HepG2 (cell line): ENCODE data around the gene QKI. TPM values are rescaled to one million over a fixed set of nuclear protein-coding genes. Genes with fewer than 3 reads are reported as not detected.

Experiments used
- ATAC-seq: fragments of 200-7000 bp; cut with Tn5 transposase; 3 replicates; pipeline ENCODE4 v1.9.1; 2020; ENCODE audit warnings: mild to moderate bottlenecking, moderate library complexity
- BruUV-seq: library from RNA; stranded (reverse); fragments of 400-500 nt; replicated peaks from 2 replicates; lab custom pipeline; 2021; lab: Mats Ljungman, UMichigan
- CTCF ChIA-PET: fragments of 300-600 bp; formaldehyde crosslinking; extraction: SDS; loops from one replicate; lab custom pipeline; 2021; ENCODE audit warnings: low total read pairs, inconsistent platforms, low intra/inter-chr PET ratio; lab: Yijun Ruan, JAX
- POLR2A ChIA-PET: fragments of 350-600 bp; sonication (Branson Sonifier 250); formaldehyde crosslinking; loops from one replicate; lab custom pipeline; 2020; ENCODE audit warnings: antibody characterized with exemption, inconsistent platforms; lab: Yijun Ruan, JAX
- DNase-seq: peaks from one replicate; pipeline ENCODE4 v3.0.0-alpha.2; 2015; ENCODE audit warnings: low spot score
- FAIRE-seq: peaks from 3 replicates; lab custom pipeline; 2011; peaks lifted over from hg19 to GRCh38; lab: Jason Lieb, UNC
- H2AFZ ChIP-seq: one replicate; pipeline ENCODE4 v1.6.1; 2011; ENCODE audit warnings: low read length, inconsistent platforms
- H3K27ac ChIP-seq: fragments of 300-600 bp; 3 replicates; pipeline ENCODE4 v1.8.0; 2011; ENCODE audit warnings: mixed run types, mild to moderate bottlenecking, mixed read lengths, low read length, inconsistent platforms; ENCODE audit not compliant: insufficient read depth; ENCODE audit errors: extremely low read length
- H3K27me3 ChIP-seq, 2 experiments: fragments of 200-600 bp in 1 of 2; 2 replicates in 1 of 2; 3 replicates in 1 of 2; pipeline versions ENCODE4 v1.6.0 to v1.8.0; 2011; ENCODE audit warnings: low read length in 2 of 2, mild to moderate bottlenecking in 2 of 2, moderate library complexity in 2 of 2, inconsistent platforms in 1 of 2; ENCODE audit not compliant: insufficient read depth in 2 of 2, control insufficient read depth in 1 of 2
- H3K36me3 ChIP-seq, 2 experiments: fragments of 200-600 bp in 1 of 2; replicated peaks in 1 of 2; 2 replicates in 1 of 2; 3 replicates in 1 of 2; pipeline versions ENCODE4 v1.5.1 to v1.8.0; 2011; ENCODE audit warnings: low read length in 2 of 2, inconsistent platforms in 1 of 2; ENCODE audit not compliant: insufficient read depth in 2 of 2, control insufficient read depth in 1 of 2
- H3K4me1 ChIP-seq: 2 replicates; pipeline ENCODE4 v1.5.1; 2012; ENCODE audit warnings: low read length, inconsistent platforms; ENCODE audit not compliant: insufficient read depth
- H3K4me2 ChIP-seq: 2 replicates; pipeline ENCODE4 v1.6.0; 2011; ENCODE audit warnings: low read depth, low read length, inconsistent platforms
- H3K4me3 ChIP-seq, 3 experiments: fragments of 200-600 bp in 1 of 3; sonication (generic), shearing (Covaris generic) in 1 of 3; replicated peaks in 1 of 3; 2 replicates each; pipeline ENCODE4 v1.5.1; 2011 to 2016; ENCODE audit warnings: low read length in 3 of 3, inconsistent platforms in 2 of 3, low read depth in 2 of 3, mild to moderate bottlenecking in 2 of 3, control low read depth in 1 of 3, mixed read lengths in 1 of 3; ENCODE audit not compliant: insufficient read depth in 1 of 3
- H3K79me2 ChIP-seq: one replicate; pipeline ENCODE4 v1.6.1; 2011; ENCODE audit warnings: low read length, inconsistent platforms; ENCODE audit not compliant: insufficient read depth
- H3K9ac ChIP-seq: 2 replicates; pipeline ENCODE4 v1.6.0; 2011; ENCODE audit warnings: mild to moderate bottlenecking, low read depth, low read length, inconsistent platforms; ENCODE audit not compliant: insufficient read depth
- H3K9me3 ChIP-seq: 2 replicates; pipeline ENCODE4 v1.5.1; 2012; ENCODE audit warnings: mild to moderate bottlenecking, low read length
- H4K20me1 ChIP-seq: 2 replicates; pipeline ENCODE4 v1.6.0; 2011; ENCODE audit warnings: inconsistent platforms, mild to moderate bottlenecking, low read length, moderate library complexity; ENCODE audit not compliant: insufficient read depth
- EEA1 ChIP-seq: sonication (generic); formaldehyde crosslinking; IDR thresholded peaks from 2 replicates; pipeline ENCODE4 v1.5.1; 2020; ENCODE audit warnings: mild to moderate bottlenecking, missing genetic modification reagents, borderline replicate concordance
- FOXM1 ChIP-seq: sonication (generic); formaldehyde crosslinking; IDR thresholded peaks from 2 replicates; pipeline ENCODE4 v1.5.0; 2020; ENCODE audit warnings: missing genetic modification reagents
- RARG ChIP-seq: sonication (generic); formaldehyde crosslinking; IDR thresholded peaks from 2 replicates; pipeline ENCODE4 v1.4.0; 2020; ENCODE audit warnings: low read depth, mild to moderate bottlenecking, missing genetic modification reagents
- RBM22 ChIP-seq: fragments of 200-400 bp; formaldehyde crosslinking; optimal IDR thresholded peaks from 2 replicates; pipeline ENCODE3; 2017; ENCODE audit warnings: mild to moderate bottlenecking, low read length, moderate library complexity
- YY1 ChIP-seq: IDR thresholded peaks from 2 replicates; pipeline ENCODE4 v1.6.1; 2011; ENCODE audit warnings: low read length, low read depth, moderate library complexity, mild to moderate bottlenecking; ENCODE audit not compliant: insufficient read depth, insufficient replicate concordance
- ZFP41 ChIP-seq: sonication (generic); formaldehyde crosslinking; IDR thresholded peaks from 2 replicates; pipeline ENCODE4 v1.4.0; 2020; ENCODE audit warnings: mild to moderate bottlenecking, missing genetic modification reagents, borderline replicate concordance
- ZNF124 ChIP-seq: sonication (generic); formaldehyde crosslinking; IDR thresholded peaks from 2 replicates; pipeline ENCODE4 v1.4.0; 2020; ENCODE audit warnings: missing genetic modification reagents
- ZZZ3 ChIP-seq: sonication (generic); formaldehyde crosslinking; IDR thresholded peaks from 2 replicates; pipeline ENCODE4 v1.4.0; 2020; ENCODE audit warnings: missing genetic modification reagents, mild to moderate bottlenecking, borderline replicate concordance
- WGBS: methylation state at CpG from one replicate; pipeline ENCODE4 v1.1.6; 2017; ENCODE audit warnings: low lambda C conversion rate; 5-methylcytosine and 5-hydroxymethylcytosine counted together
- in situ Hi-C: cut with HindIII; loops from 2 replicates; pipeline ENCODE4 v1.10.0; 2017; ENCODE audit warnings: low pct_unique_long_range_greater_than_20kb; ENCODE audit not compliant: extremely low pct_ligation_motif_present
- intact Hi-C: fragments of 100-400 bp; cut with micrococcal nuclease; formaldehyde crosslinking; loops from one replicate; pipeline ENCODE4 v1.10.0; 2022; ENCODE audit not compliant: unreplicated experiment
- polyA plus RNA-seq, 8 experiments: library from polyadenylated mRNA; depleted of rRNA in 3 of 8; stranded (reverse) in 7 of 8; unstranded in 1 of 8; fragments of >200 nt; fragmentation: Illumina TruSeq in 4 of 8; extraction: Trizol in 4 of 8; gene quantifications; 2 replicates each; pipeline versions ENCODE4 v1.2.1 to v1.2.3, GENCODE V29; 2011 to 2016; ENCODE audit warnings: low read depth in 4 of 8, missing spikeins in 1 of 8, mixed read lengths in 1 of 8; ENCODE audit not compliant: insufficient read depth in 1 of 8
- total RNA-seq, 5 experiments: library from RNA; depleted of rRNA; stranded (reverse); fragments of >200 nt; fragmentation: Illumina TruSeq; extraction: Trizol; gene quantifications; 2 replicates each; pipeline ENCODE4 v1.2.3, GENCODE V29; 2016; ENCODE audit warnings: low read depth in 1 of 5

QKI gene
- total and polyA plus RNA-seq, 2 of the 13 experiments (the other 11 are each of a cell fraction or from before 2014, with no cell fraction given) = 136 to 137 TPM

- no peak for TF ChIP-seq EEA1 (CRISPR knock-in tag)
- TF ChIP-seq ZNF124 (CRISPR knock-in tag) = no peak
- no peak for TF ChIP-seq YY1
- no peak for TF ChIP-seq ZFP41 (CRISPR knock-in tag)
- no peak for TF ChIP-seq RARG (CRISPR knock-in tag)
Measured at GRCh38 chr6:163455552-163455951, 41.0 kb downstream of the QKI start (continued).

- H3K9me3 ChIP-seq = no peaks in the 10 kb centered on the region
- no peak overlapping the region for H3K27ac ChIP-seq
- POLR2A ChIA-PET = no interaction called here
- H3K79me2 ChIP-seq = peaks cover 98% of the 10 kb centered on the region
- CTCF ChIA-PET = no interaction called here
- ATAC-seq = peak; percentile 73
- FAIRE-seq = no peak
- TF ChIP-seq FOXM1 (CRISPR knock-in tag) (no peak), ZZZ3 (CRISPR knock-in tag) (no peak), RBM22 (peak; percentile 54)
- no peak overlapping the region for H3K4me2 ChIP-seq
- no TSS peak for BruUV-seq
- no peaks in the 10 kb centered on the region for H3K27me3 ChIP-seq
- intact Hi-C loops = no loop called here
- H2AFZ ChIP-seq = no peak overlapping the region
- 98% methylated on average over 3 of the region's 3 CpGs for WGBS
- H4K20me1 ChIP-seq = peaks cover 5% of the 10 kb centered on the region; the same call in 1 of the 2 replicates
- peaks cover 1 to 18% of the 10 kb centered on the region in 2 experiments; a peak in 4 of 5 replicates for H3K36me3 ChIP-seq
- no peak overlapping the region for H3K9ac ChIP-seq
- peaks cover 3% of the 10 kb centered on the region for H3K4me1 ChIP-seq
- no peak overlapping the region for H3K4me3 ChIP-seq
- DNase-seq = peak; percentile 23
- in situ Hi-C loops = no loop called here
Measured at GRCh38 chr6:163457637-163458561, 43.4 kb downstream of the QKI start.
